ENCODE measurements around the gene GPD1L. TPM values are rescaled to one million over a fixed set of nuclear protein-coding genes. Genes with fewer than 3 reads are reported as not detected.

Gene GPD1L
- total RNA-seq, 1 donor from 2014 or later, result 11.2 TPM

Other genes with a start within 250 kb of the GPD1L start
- gene OSBPL10, start 125.4 kb upstream of the GPD1L start, total RNA-seq, result 51.3 and 52.7 TPM in 2 replicates
- 2.7 and 3.7 TPM in 2 replicates for gene ZNF860, start 124.9 kb upstream of the GPD1L start, total RNA-seq
- gene CMTM8, start 132.1 kb downstream of the GPD1L start, total RNA-seq, result 1.6 TPM in 2 replicates

Data from astrocyte (in vitro differentiated cells and primary cell).